T-helper 9 cell (primary cell): Measurements from ENCODE around the gene ABR.
"Not testable (repeated sequence)": the region's sequence is repeated elsewhere in the genome, so short reads cannot be mapped to it uniquely, and the experiment has no call there.

ENCODE experiments used
- DNase-seq: peaks from one replicate; pipeline ENCODE4 v3.0.0-alpha.2; 2020

ABR gene

GRCh38 chr17:1173432-1174262, 6.1 kb downstream of the ABR start:
- DNase-seq, result no peak

GRCh38 chr17:1171953-1172352, 7.8 kb downstream of the ABR start:
- no peak for DNase-seq

- no peak for DNase-seq
Measured at GRCh38 chr17:1170739-1171138, 9.0 kb downstream of the ABR start.

GRCh38 chr17:1169929-1170312, 9.9 kb downstream of the ABR start:
- no peak for DNase-seq

GRCh38 chr17:1169221-1169928, 10.4 kb downstream of the ABR start:
- no peak for DNase-seq

- no peak for DNase-seq
Measured at GRCh38 chr17:1168533-1169220, 11.1 kb downstream of the ABR start.

GRCh38 chr17:1166276-1166675, 13.5 kb downstream of the ABR start:
- DNase-seq, result no peak

GRCh38 chr17:1165836-1166235, 13.9 kb downstream of the ABR start:
- no peak for DNase-seq

- no peak for DNase-seq
Measured at GRCh38 chr17:1164935-1165556, 14.7 kb downstream of the ABR start.

- no peak for DNase-seq
Measured at GRCh38 chr17:1162116-1162855, 17.5 kb downstream of the ABR start.

- DNase-seq, result no peak
Measured at GRCh38 chr17:1160591-1161390, 19.0 kb downstream of the ABR start.

GRCh38 chr17:1159431-1160180, 20.2 kb downstream of the ABR start:
- DNase-seq, result no peak

GRCh38 chr17:1158879-1159278, 20.9 kb downstream of the ABR start:
- no peak for DNase-seq

- no peak for DNase-seq
Measured at GRCh38 chr17:1156864-1157263, 22.9 kb downstream of the ABR start.

GRCh38 chr17:1154704-1155103, 25.1 kb downstream of the ABR start:
- no peak for DNase-seq

- DNase-seq, result no peak
Measured at GRCh38 chr17:1153795-1154546, 25.8 kb downstream of the ABR start.

GRCh38 chr17:1152582-1152981, 27.2 kb downstream of the ABR start:
- not testable (repeated sequence) for DNase-seq

- DNase-seq, result no peak
Measured at GRCh38 chr17:1150863-1151600, 28.7 kb downstream of the ABR start.

GRCh38 chr17:1149869-1150268, 29.9 kb downstream of the ABR start:
- no peak for DNase-seq
